Loucy (cell line): ENCODE data around the gene RAB3GAP1.

Experiments used
- H2AFZ ChIP-seq: fragments of 200-600 bp; sonication (generic); 2 replicates; pipeline ENCODE4 v1.6.0; 2016; ENCODE audit warnings: antibody characterized with exemption, mild to moderate bottlenecking, low read length, moderate library complexity
- H3F3A ChIP-seq: fragments of 200-600 bp; 2 replicates; pipeline ENCODE4 v1.6.0; 2016; ENCODE audit warnings: antibody characterized with exemption, low read depth, mild to moderate bottlenecking
- H3K27me3 ChIP-seq: fragments of 200-600 bp; sonication (generic); 2 replicates; pipeline ENCODE4 v1.6.1; 2014; ENCODE audit warnings: low read length, mild to moderate bottlenecking; ENCODE audit not compliant: insufficient read depth, poor library complexity, severe bottlenecking
- H3K36me3 ChIP-seq: fragments of 200-600 bp; sonication (generic); 2 replicates; pipeline ENCODE4 v1.6.1; 2016; ENCODE audit warnings: low read length; ENCODE audit not compliant: insufficient read depth
- H3K4me1 ChIP-seq: fragments of 200-600 bp; sonication (generic); 2 replicates; pipeline ENCODE4 v1.5.1; 2014; ENCODE audit warnings: low read length, mild to moderate bottlenecking; ENCODE audit not compliant: insufficient read depth, poor library complexity, severe bottlenecking
- H3K4me2 ChIP-seq: fragments of 200-600 bp; sonication (generic); 2 replicates; pipeline ENCODE4 v1.6.0; 2014; ENCODE audit warnings: antibody characterized with exemption, low read length, low read depth, mild to moderate bottlenecking; ENCODE audit not compliant: poor library complexity, severe bottlenecking
- H3K4me3 ChIP-seq: fragments of 200-600 bp; sonication (generic); 2 replicates; pipeline ENCODE4 v1.5.1; 2014; ENCODE audit warnings: low read length, mild to moderate bottlenecking, mixed read lengths; ENCODE audit not compliant: poor library complexity, severe bottlenecking
- H3K79me2 ChIP-seq: fragments of 200-600 bp; sonication (generic); 2 replicates; pipeline ENCODE4 v1.6.1; 2014; ENCODE audit warnings: low read length; ENCODE audit not compliant: insufficient read depth
- H3K9ac ChIP-seq: fragments of 200-600 bp; sonication (generic); 2 replicates; pipeline ENCODE4 v1.6.0; 2014; ENCODE audit warnings: mild to moderate bottlenecking, low read depth, low read length, moderate library complexity; ENCODE audit not compliant: poor library complexity, severe bottlenecking
- H3K9me2 ChIP-seq: fragments of 200-600 bp; sonication (generic); replicated peaks from 2 replicates; pipeline ENCODE4 v1.6.1; 2016; ENCODE audit warnings: low read depth, low read length, mixed read lengths
- H3K9me3 ChIP-seq: fragments of 200-600 bp; sonication (generic); 2 replicates; pipeline ENCODE4 v1.6.1; 2014; ENCODE audit warnings: mild to moderate bottlenecking, antibody characterized with exemption, low read length, low read depth; ENCODE audit not compliant: insufficient read depth
- H4K20me1 ChIP-seq: fragments of 200-600 bp; sonication (generic); 2 replicates; pipeline ENCODE4 v1.6.0; 2014; ENCODE audit warnings: antibody characterized with exemption, low read length, mild to moderate bottlenecking; ENCODE audit not compliant: insufficient read depth, poor library complexity, severe bottlenecking
- CTCF ChIP-seq: fragments of 200-600 bp; sonication (generic); conservative IDR thresholded peaks from 2 replicates; pipeline ENCODE4 v1.5.1; 2014; ENCODE audit warnings: mild to moderate bottlenecking, antibody characterized with exemption, low read length
- EZH2phosphoT487 ChIP-seq: fragments of 200-600 bp; IDR thresholded peaks from 2 replicates; pipeline ENCODE4 v1.6.1; 2018; ENCODE audit warnings: antibody characterized with exemption, mild to moderate bottlenecking, moderate library complexity, borderline replicate concordance

Gene RAB3GAP1

GRCh38 chr2:135144343-135144742 is 92.3 kb downstream of the RAB3GAP1 start:
- Histone ChIP-seq H3K27me3 (no peaks in the 10 kb centered on the region), H3K4me3 (no peak overlapping the region), H3K79me2 (no peaks in the 10 kb centered on the region), H3K36me3 (peaks cover 35% of the 10 kb centered on the region), H2AFZ (no peak overlapping the region), H3K4me2 (no peak overlapping the region), H3K9me3 (peaks cover 10% of the 10 kb centered on the region; the same call in 1 of the 2 replicates), H3K9me2 (no peaks in the 10 kb centered on the region), H3K9ac (no peak overlapping the region), H3F3A (no peaks in the 10 kb centered on the region), H4K20me1 (no peaks in the 10 kb centered on the region), H3K4me1 (no peaks in the 10 kb centered on the region)
- TF ChIP-seq CTCF = no peak
- TF ChIP-seq EZH2phosphoT487 = no peak

- H3K79me2 ChIP-seq = no peaks in the 10 kb centered on the region
- no peaks in the 10 kb centered on the region for H3F3A ChIP-seq
- H3K4me2 ChIP-seq = no peak overlapping the region
- H2AFZ ChIP-seq = no peak overlapping the region
- no peak for TF ChIP-seq EZH2phosphoT487
- TF ChIP-seq CTCF = no peak
- no peaks in the 10 kb centered on the region for H3K9me2 ChIP-seq
- H4K20me1 ChIP-seq = no peaks in the 10 kb centered on the region
- H3K4me3 ChIP-seq = no peak overlapping the region
- H3K9ac ChIP-seq = no peak overlapping the region
- H3K36me3 ChIP-seq = peaks cover 50% of the 10 kb centered on the region; the same call in 1 of the 2 replicates
- H3K27me3 ChIP-seq = no peaks in the 10 kb centered on the region
- H3K4me1 ChIP-seq = peaks cover 6% of the 10 kb centered on the region
- no peaks in the 10 kb centered on the region for H3K9me3 ChIP-seq
Observed at GRCh38 chr2:135149251-135149650, 97.2 kb downstream of the RAB3GAP1 start.

- Histone ChIP-seq H2AFZ (no peak overlapping the region), H3K9me2 (no peaks in the 10 kb centered on the region), H3K27me3 (no peaks in the 10 kb centered on the region), H3K4me3 (no peak overlapping the region), H4K20me1 (no peaks in the 10 kb centered on the region), H3K9ac (no peak overlapping the region), H3K79me2 (no peaks in the 10 kb centered on the region), H3K4me2 (no peak overlapping the region), H3K4me1 (peaks cover 6% of the 10 kb centered on the region), H3K9me3 (no peaks in the 10 kb centered on the region), H3F3A (no peaks in the 10 kb centered on the region), H3K36me3 (peaks cover 55% of the 10 kb centered on the region; the same call in 1 of the 2 replicates)
- no peak for TF ChIP-seq EZH2phosphoT487
- TF ChIP-seq CTCF = no peak
Observed at GRCh38 chr2:135150725-135151124, 98.6 kb downstream of the RAB3GAP1 start.
